Fibroblast of peridontal ligament (primary cell): ENCODE results near the gene MT1M.
A peak's percentile ranks its signal among the peaks of the same experiment; 100 is the strongest.
"Not testable (repeated sequence)": the region's sequence is repeated elsewhere in the genome, so short reads cannot be mapped to it uniquely, and the experiment has no call there.

ENCODE experiments used
- DNase-seq: peaks from one replicate; pipeline ENCODE4 v3.0.0-alpha.2; 2010; ENCODE audit errors: extremely low read depth

The MT1M gene

GRCh38 chr16:56632156-56632847 lies at the start of gene MT1M:
Gene MT1M, plus strand, starts transcription at chr16:56632659. Its CDS starts 73 bp downstream, at chr16:56632732.
- no peak for DNase-seq

DNA sequence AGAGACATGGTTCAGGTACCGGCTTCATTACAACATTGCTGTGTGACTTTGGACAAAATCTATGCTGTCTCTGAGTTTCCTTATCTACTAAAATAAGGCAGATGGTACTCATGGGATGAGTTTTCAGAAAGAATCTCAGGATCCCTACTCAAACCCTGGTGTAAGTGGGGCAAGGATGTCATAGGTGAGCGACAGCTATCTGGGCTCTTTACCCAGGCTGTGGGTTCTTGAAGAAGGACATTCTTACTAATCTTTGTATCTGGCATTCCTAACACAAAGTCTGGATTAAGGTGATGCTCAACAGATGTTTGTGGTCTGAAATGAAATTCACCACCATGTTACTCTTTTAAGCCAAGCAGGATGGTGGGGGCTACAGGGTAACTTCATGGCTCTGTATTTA lies 49.5 kb upstream of the MT1M start:
- DNase-seq = not testable (repeated sequence)

DNA sequence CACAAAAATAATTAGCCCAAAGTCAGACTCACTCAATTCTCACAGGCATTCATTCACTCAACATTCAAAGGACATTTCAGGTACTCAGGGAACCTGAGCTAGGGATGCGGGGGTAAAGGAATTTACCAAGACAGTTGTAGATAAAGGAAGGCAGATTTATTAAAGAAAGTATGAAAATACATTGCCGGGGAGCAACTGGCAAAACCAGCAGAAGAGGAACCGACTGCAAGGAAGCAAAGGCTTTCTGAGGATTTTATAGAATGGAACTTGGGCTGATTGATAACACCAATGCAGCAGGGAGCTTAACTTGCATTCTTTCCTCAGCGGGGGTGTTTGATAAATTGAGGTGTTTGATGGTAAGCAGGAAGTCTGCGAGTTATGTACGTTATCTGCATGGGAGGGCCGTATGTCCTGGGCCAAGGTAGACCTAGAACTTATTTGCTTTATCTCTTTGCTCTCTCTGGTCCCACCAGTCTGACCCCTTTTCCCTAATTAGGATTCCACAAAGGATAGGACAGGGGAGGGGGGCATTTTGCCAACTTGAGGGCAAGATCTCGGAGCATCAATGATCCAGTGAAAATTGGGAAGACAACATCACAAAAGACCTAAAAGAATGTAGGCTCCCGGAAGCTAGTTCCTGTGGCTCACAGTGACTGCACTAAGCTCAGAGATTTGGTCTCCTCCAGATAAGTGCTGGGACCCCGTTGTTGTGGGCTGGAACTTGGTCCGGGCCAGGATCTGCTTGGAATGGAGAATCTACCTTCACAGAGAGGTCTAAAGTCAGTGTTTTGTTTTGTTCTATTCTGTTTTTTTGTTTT lies 48.9 kb upstream of the MT1M start:
- no peak for DNase-seq

DNA sequence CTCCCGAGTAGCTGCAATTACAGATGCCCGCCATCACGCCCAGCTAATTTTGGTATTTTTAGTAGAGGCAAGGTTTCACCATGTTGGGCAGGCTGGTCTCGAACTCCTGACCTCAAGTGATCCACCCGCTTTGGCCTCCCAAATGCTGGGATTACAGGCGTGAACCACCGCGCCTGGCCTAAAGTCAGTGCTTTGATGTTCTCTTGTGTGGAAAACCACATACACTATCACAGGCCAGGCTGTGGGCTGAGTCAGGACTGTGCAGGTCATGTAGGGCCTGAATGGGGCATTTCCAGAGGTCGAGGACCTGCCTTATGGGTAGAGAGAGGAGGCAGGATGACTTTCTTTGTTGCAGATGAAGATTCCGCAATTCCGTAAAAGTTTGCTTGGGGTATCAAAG lies 48.2 kb upstream of the MT1M start:
- DNase-seq = no peak

GRCh38 chr16:56588781-56589140 lies 43.7 kb upstream of the MT1M start:
- DNase-seq = no peak

DNA sequence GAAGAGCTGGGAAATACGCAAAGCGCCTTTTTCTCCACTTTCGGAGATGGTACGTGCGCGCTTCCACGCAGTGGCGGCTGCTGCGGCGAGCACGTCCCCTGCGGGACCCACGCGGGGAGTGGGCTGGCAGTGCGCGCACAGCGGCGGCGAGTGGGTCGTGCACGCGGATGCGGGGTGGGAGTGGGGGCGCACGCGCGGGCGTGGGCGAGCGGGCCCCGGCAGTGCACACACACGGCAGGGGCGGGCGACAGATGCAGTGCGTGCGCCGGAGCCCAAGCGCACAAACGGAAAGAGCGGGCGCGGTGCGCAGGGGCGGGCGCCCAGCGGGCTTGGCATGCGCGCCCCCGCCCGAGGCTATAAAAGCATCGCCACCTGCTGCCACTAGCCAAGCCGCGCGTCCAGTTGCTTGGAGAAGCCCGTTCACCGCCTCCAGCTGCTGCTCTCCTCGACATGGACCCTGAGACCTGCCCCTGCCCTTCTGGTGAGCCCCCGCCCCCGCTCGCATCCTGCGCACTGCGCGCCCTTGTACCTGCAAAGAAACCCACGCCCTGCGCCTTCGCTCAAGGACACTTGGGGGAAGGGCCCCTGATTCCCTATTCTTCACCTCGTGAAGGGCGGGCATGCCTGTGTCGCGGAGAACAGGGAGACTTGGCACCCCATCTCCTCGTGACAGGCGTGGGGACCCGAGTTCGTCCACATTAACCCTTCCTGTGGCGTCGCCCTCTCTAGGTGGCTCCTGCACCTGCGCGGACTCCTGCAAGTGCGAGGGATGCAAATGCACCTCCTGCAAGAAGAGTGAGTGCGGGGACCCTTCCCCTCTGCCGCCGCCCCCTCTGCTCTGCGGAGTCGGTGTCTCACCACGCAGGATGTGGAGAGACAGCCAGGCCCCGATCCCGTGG lies 43.1 kb upstream of the MT1M start, which contains the start of gene MT3:
MT3 (plus strand) TSS at position 388 of the 899 bp plus-strand sequence; CDS start at position 451, 63 bp downstream.
- no peak for DNase-seq

- DNase-seq = no peak
Measured at GRCh38 chr16:56591377-56592060, 40.9 kb upstream of the MT1M start.

- DNase-seq = no peak
Measured at GRCh38 chr16:56593573-56594291, 38.7 kb upstream of the MT1M start.

- DNase-seq = no peak
Measured at GRCh38 chr16:56594292-56594619, 38.2 kb upstream of the MT1M start.

- DNase-seq = peak; percentile 70
Measured at GRCh38 chr16:56600398-56600999, 32.0 kb upstream of the MT1M start.

DNA sequence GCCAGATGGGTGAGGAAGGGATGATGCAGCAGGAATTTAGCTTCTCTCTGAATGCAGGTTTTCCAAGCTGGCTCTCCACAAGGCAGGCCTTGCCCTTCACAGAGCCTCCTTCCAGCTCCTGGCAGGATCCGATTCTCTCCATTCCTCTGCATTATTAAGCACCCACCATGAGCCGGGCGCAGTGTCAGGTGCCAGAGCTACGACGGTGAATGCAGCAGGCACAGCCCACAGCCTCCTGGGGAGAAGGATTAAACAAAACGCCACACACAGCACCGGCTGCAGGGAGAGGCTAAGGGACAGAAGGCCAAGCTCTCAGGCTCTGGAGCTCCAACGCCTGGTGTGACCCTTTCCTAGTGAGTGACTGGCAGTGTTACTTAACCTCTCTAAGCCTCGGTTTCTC lies 31.1 kb upstream of the MT1M start:
- no peak for DNase-seq

DNA sequence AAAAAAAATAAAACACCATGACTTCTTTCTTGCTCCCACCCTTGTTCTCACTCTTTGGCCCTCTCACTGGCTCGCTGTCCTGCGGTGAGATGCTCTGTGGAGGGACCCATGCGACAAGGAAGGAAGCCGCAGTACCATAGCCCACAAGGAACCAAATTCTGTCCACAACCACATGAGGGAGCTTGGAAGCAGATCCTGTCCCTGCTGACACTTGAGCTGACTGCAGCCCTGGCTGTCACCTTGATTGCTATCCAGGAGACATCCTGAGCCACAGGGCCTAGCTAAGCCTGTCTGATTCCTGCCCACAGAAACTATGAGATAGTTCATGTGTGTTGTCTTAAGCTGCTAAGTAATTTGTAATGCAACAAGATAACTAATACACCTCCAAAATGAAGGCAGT lies 28.9 kb upstream of the MT1M start:
- peak; percentile 42 for DNase-seq

DNA sequence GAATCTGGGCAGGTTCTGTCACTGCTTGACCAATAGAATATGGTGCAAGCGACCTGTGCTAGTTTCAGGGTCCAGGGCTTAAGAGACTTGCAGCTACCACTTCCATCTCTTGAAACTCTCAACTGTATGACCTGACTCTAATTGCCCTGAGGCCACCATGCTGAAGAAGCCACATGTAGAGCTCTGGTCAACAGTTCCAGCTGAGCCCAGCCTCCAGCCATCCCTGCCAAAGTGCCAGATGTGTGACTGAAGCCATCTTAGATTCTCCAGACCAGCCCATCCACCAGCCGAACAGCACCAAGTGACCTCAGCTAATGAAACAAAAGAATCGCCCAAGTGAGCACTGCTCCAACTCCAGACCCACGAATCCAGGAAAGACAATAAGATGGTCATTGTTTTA lies 27.5 kb upstream of the MT1M start:
- DNase-seq = no peak

GRCh38 chr16:56605475-56605874 lies 27.0 kb upstream of the MT1M start:
- DNase-seq = no peak

- DNase-seq = no peak
Measured at GRCh38 chr16:56606071-56606475, 26.4 kb upstream of the MT1M start.

GRCh38 chr16:56606476-56607108 lies 25.9 kb upstream of the MT1M start:
- peak; percentile 93 for DNase-seq

GRCh38 chr16:56607109-56607618 lies 25.3 kb upstream of the MT1M start:
- DNase-seq = peak; percentile 91

- DNase-seq = no peak
Measured at GRCh38 chr16:56607675-56608042, 24.8 kb upstream of the MT1M start.

GRCh38 chr16:56608043-56608875 lies 24.2 kb upstream of the MT1M start, which contains the start of gene MT2A:
Gene MT2A, plus strand, starts transcription at chr16:56608584. Its CDS starts 72 bp downstream, at chr16:56608656.
- DNase-seq = peak; percentile 92
